B cell (primary cell): Measurements from ENCODE around the gene TENM4.

ENCODE experiments used
- CTCF ChIP-seq: fragments of 200-600 bp; IDR thresholded peaks from one replicate; pipeline ENCODE4 v1.8.0; 2022; ENCODE audit warnings: antibody characterized with exemption, mild to moderate bottlenecking
- EZH2 ChIP-seq: IDR thresholded peaks from 2 replicates; pipeline ENCODE4 v1.6.1; 2012; ENCODE audit warnings: borderline replicate concordance, low read depth, mild to moderate bottlenecking, moderate library complexity, low read length; ENCODE audit not compliant: insufficient read depth, poor library complexity, severe bottlenecking

- no peak for TF ChIP-seq CTCF
- TF ChIP-seq EZH2, result no peak
Observed at GRCh38 chr11:79414041-79414440, 26.8 kb downstream of the TENM4 start.
